ELF-1 (cell line): ENCODE results near the gene ZBTB14.

Source experiments
- DNase-seq: peaks from one replicate; pipeline ENCODE4 v3.0.0-alpha.2; 2016; ENCODE audit warnings: low read depth, low spot score

The ZBTB14 gene

DNA sequence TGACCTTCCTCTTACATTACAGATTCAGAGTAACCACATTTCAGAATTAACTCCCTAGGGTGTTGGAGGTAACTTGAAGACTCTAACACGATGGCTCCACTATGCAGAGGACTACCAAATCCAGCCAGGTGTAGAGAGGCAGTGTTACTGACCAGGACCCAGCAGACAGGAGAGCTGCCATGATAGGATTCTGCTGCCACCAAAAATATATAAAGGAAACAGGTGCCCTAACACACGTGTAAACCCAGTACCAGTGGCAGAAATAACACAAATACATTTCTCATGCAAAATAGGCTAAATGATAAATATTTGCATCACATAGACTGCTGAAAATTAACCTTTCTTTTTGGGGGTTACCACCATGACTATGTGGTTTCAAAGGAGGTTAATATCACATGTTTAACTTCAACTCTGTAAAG, 7.0 kb downstream of the ZBTB14 start:
- DNase-seq = no peak

DNA sequence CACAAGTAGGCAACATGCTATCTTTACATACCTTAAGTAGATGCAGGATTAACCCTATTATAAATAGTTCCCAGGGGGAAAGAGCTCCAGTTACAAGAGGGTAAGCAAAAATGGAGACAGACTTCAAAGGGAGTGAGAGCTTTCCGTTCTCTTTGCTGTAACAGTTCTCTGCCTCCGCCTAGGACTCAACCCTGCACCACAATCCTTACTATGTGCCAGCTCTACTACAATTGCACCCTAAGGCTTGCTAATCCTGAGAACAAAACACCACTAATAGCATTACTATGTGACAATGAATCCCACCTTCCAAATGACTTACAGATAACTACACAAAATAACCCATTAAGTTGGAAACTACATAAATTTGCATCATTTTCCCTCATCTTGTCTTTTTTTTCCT, 7.7 kb downstream of the ZBTB14 start:
- DNase-seq = no peak

DNA sequence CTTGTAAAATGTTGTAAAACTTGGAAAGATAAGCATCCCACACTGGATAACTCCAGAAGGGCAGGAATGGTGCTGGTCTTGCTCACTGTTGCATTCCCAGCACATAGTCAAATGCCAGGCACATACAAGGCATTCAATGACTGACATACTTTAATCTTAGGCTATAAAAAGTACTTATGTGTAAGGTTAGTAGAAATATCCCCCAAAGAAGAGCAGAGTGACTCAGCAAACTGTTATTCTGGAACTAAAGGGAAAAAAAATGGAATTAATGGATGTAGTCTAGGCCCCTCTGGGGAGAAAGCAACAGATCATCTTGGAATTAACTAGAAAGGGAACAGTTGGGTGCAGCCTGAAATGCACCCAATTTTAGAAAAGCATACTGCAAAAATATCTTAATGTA, 9.0 kb downstream of the ZBTB14 start:
- no peak for DNase-seq

DNA sequence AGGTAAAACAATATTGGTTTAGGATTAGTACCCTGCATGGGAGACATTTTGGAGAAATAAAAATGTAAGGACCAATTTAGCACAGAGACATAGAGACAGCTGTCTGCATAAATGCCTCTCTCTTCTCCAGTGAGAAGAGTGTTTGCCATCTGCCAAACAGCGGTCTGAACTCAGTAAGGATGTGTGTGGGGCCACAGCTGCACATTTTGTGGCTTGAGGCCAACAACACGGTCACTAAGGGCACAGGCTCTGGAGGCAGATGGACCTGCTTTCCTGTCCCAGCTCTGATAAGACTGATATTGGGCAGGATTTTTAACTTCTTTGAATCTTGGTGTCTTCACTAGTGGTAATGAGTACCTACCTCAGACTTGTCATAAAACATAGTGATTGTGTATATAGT, 10.2 kb downstream of the ZBTB14 start:
- DNase-seq = no peak

DNA sequence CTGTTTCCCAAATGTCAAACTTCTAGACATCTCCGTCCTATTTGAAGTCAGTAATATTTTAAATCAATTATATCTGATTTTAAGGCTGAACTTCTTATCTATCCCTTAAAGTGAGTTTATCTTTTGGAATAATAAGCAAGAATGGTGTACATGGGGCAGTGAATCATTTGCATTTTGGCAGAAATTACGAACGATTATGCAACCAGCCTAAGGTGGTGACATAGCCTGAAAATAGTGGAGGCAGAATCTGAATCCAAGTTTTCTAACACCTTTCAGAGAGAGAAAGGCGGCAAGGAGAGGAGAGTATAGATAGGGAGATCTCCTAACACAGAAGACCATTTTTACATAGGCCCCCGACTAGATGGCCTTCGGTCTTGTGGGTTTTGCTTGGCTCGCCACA, 10.7 kb downstream of the ZBTB14 start:
- DNase-seq = no peak

DNA sequence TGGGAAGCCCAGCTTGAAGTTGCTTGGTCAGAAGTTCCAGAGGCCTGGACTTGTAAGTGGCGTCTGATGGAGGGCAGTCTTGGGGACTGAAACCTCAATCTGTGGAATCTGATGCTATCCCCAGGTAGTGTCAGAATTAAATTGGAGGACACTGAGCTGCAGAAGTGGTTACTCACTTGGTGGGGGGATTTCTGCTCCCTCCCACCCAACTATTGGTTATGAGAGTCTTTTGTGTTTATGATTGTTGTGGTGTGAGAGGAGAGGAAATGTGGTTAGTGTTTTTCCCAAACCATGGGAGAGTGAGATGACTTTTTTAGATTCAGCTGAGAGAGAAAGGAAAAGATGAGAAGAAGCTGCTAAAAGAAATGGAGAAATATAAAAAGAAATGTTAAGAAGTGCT, 12.8 kb downstream of the ZBTB14 start:
- DNase-seq = no peak

DNA sequence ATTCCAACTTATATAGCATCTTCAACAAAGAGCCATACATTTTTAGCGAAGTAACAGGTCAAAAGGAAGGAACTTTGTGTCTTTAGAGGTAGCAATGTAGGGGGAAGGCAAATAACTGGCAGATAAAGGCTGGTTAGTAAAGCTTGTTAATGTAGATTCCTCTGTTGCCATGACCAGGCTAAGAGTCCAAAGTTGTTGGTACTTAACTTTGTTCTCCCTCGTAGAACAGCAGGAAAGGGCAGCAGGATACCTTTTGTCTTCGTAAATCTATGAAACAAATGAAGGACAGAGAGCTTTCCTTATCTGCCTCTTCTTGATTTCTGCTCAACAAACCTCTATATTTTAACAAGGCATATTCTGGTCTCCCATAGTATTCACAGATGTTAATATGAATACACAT, 18.6 kb downstream of the ZBTB14 start:
- DNase-seq = no peak

DNA sequence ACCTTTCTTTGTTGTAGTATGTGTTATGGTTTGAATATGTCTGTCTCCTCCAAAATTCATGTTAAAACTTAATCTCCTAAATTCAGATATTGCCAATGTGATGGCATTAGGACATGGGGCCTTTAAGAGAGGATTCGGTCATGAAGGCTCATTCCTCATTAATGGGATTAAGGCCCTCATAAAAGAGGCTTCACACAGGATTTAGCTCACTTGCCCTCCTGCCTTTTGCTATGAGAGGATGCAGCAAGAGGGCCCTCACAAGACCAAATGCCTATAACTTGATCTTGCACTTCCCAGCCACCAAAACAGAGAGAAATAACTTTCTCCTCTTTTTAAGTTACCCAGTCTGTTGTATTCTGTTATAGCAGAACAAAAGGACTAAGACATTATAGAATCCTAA, 19.7 kb downstream of the ZBTB14 start:
- DNase-seq = no peak

DNA sequence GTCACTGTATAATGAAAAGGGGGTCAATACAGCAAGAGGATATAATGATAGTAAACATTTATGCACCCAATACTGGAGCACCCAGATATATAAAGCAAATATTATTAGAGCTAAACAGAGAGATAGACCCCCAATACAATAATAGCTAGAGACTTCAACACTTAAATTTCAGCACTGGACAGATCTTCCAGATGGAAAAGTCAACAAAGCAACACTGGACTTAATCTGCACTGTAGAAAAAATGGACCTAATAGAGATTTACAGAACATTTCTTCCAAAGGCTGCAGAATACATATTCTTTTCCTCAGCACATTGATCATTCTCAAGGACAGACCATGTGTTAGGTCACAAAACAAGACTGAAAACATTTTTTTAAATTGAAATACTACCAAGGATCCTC, 26.7 kb downstream of the ZBTB14 start:
- no peak for DNase-seq

DNA sequence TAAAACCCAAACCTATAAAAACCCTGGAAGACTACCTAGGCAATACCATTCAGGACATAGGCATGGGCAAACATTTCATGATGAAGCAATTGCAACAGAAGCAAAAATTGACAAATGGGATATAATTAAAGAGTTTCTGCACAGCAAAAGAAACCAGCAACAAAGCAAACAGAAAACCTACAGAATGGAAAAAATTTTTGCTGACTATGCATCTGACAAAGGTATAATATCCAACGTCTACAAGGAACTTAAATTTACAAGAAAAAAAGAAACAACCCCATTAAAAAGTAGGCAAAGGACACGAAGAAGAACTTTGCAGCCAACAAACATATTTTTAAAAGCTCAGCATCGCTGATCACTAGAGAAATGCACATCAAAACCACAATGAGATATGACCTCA, 28.8 kb downstream of the ZBTB14 start:
- no peak for DNase-seq

DNA sequence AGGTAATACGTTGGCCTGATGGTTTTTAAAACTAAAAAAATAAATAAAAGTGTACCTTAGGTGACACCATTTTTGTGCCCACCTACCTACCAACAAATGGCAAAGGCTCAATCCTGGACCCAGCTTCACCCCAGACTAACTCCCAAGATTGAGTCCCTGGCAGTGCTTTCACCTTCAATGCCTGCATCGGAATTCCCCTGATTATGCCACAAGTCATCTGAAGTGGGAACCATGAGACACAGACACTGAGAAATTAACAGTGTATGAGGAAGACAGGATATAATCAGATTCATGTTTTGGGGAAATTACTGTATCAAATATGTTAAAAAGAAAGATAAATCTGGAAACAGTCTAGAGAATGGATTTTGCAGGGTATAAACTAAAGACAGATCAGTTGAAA, 41.6 kb downstream of the ZBTB14 start:
- DNase-seq = no peak

DNA sequence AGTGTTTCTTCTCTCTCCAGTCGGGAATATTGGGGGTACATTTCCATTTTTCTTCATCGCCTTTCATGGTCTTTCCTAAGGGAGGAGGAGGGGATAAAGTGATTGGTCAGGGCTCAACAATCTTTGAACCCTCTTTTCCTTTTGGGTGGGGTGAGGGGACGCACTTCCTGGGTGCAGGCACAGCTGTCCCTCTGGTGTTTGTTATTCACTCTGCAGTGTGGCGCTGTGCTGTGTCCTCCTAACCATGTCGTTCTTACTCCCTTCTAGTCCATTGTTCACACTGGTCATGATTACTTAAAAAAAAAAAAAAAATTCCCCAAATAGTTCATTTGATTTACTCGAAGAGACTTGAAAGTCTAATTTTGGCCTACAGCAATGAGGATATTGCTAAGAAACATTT, 44.4 kb downstream of the ZBTB14 start:
- no peak for DNase-seq

DNA sequence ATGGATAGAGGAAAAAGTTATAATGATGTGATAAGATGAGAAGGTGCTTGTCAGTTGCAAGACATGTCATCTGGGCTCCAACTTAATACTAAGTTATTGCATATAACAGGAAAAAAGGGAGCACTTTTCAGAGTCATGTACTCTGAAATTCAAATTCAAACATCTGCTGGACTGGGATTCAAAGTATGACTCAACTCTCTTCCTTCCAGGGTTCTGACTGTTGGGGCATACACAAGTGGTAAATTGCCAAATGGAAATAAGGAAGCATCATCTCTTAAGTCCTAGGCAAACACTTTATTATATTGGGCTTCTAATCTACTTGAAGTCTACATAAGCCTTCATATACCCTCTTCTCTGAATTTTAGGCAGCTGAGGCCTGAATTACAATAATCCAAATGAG, 44.9 kb downstream of the ZBTB14 start:
- no peak for DNase-seq

DNA sequence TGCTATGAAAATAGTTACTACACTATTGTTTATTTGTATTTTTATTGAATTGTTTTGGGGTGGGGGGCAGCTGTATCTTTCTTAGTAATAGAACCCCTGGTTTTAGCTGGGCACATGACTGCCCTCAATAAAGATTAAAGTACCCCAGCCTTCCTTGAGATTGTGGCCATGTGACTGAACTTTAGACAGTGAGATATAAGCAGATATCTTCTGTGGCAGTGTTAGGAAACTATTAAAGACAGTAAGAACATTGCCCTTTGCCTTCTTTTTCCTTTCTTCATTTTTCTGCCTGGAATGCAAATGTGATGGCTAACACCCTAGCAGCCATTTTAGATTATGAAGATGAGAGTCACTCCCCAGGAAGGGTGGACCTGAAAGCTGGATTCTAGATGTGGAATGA, 50.6 kb downstream of the ZBTB14 start:
- DNase-seq = no peak

DNA sequence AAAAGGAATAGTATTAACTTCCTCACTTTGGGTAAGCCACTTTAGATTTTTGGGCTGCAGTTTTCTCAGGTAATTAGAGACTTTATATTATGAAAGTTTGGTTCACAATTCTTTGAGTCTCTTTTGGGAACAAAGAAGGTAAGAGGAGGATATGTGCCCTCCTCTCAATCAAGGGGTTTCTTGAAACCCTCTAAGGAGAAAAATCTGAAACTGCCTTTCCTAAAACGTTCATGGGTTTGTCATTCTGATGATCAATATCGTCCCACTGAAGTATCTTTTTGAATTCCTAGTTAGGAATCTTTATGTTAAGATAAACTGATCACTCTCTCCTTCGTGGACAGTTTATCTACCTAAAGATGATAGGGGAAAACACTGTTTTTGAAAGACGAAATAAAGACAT, 56.1 kb downstream of the ZBTB14 start:
- DNase-seq = no peak
